ENCODE measurements around the gene PDZRN3.

The PDZRN3 gene

DNA sequence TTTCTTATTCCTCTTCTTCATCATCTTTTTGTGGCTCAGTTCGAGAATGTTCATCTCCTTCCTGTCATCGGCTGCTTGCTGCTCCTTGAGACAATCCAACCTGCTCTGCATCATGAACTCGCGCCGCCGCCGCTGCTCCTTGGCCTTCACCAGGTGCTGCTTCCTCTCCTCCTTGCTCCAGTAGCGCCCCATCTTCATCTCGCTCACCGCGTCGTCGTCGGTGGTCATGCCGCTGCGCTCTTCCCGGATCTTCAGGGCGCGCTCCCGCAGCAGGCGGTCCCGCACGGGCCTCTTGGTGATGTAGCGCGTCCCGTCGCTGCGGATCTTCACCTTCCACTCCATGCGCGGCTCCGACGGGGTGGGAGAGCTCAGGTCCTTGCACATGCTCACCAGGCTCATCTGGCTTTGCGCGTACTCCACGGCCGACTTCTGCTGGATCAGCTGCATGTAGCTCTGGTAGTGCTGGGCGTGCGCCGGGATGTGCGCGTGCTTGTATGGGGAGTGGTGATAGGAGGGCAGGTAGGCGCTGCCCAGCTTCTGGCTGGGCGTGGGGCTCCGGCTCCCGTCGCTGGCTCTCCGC is 241.2 kb downstream of the PDZRN3 start:
- no peak for DNase-seq (ENCODE audit: low spot score)

DNA sequence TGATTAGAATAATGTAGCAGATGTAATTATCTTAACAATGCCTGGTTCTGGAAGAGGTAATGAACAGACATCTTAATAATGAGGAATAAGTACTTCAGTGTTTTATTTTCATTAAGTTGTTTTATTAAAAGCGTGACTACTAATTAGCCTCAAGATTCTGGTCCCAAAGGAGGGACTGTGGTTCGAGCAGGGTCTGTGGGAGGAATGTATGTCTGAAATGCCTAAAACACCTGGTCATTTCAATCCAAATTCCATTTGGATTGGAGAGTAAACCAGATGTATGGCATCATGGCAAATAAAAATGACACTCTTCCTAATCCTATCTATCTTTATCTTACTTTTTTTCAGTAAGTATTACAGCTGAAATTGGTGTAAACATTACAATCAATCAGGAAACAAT is 243.2 kb downstream of the PDZRN3 start:
- no peak for DNase-seq (ENCODE audit: low spot score)

DNA sequence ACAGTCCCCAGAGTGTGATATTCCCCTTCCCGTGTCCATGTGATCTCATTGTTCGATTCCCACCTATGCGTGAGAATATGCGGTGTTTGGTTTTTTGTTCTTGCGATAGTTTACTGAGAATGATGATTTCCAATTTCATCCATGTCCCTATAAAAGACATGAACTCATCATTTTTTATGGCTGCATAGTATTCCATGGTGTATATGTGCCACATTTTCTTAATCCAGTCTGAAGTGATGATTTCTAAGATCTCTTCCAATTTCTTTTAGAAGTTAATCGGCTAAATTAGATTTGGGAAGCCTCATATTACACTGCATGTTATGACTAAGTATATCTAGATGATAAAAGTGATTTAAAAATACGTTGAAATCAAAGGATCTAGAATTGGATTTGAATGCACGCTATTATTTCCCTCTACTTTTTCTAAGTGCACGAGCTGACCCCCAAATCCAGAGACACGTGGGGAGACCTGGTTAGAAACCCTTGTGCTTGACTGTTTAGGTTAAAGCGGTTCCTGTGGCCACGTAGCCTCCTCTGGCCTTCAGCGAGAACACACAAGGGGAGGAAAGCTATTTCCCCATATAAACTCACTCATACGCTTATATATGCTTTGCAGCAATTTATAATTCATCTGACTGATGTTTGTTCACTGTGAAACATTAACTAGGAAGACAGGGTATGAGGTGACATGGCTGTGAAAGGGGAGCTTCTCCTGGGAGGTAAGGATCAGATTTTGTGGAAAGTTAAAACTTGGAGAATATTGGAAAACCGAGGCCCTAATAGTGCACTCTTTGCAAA is 243.8 kb downstream of the PDZRN3 start:
- no peak for DNase-seq (ENCODE audit: low spot score)

DNA sequence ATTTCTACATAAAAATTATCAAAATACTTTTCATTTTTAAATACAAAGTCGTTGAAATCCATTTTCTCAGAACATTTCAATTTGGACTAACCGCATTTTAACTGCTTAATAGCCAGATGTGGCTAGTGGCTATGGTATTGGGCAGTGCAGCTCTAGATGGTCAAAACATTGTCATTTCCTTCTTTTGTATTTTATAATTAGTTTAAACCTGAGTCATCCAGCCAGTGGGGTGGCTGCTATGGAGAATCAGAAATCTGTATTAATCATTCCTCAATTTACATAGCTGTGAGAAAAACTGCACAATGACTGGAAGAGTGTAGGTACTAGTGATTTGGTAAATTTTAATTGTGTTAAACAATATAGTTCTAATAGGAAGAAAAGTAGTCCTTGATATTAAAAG is 245.3 kb downstream of the PDZRN3 start:
- DNase-seq (ENCODE audit: low spot score), result no peak

DNA sequence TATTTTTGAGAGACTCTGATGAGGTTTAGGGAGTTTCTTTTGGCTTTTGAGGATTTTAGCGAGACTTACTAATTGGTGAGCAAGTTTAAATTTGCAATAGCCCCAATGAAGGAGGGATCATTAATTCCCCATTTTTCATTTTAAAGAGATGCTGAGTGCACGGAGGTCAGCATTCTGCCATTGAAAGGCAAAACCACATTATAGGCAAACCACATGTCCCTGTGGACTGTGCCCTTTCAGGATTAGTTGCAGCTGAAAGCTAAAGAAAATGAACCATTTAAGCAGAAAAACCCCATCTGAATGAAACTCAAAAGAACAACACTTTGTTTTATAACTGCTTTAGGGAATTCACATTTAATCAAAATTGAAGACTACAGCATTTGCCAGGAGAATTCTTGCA is 246.5 kb downstream of the PDZRN3 start:
- DNase-seq (ENCODE audit: low spot score), result no peak

DNA sequence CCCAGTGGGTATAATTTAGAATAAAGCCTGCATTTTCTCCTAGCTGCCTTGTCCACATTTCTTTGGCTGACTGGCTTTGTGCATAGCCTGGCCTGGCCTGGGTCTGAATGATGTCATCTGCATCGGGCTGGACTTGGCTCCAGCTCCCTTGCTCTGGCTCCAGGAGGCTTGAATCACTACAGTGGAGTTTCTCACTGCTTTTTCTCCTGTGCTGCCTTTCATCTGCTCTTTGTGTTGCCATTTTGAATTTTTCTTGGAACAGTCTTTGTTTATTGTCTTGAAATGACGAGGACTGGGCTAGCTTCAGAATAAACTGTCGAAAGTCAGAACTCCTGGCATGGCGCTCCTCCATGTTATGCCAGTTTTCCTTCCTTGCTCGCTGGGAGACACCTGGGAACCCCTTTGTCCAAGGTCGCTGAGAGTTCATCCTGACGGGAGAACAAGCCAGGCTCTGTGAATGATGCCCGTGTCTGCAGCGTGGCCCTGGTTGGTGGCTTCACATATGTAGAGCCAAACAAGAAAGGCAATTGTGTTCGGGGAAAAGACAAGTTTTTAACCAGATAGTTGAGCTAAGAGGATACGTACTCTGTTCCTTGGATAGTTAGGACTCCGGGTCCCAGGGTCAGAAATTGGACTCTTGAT is 258.9 kb downstream of the PDZRN3 start:
- DNase-seq (ENCODE audit: low spot score), result no peak

DNA sequence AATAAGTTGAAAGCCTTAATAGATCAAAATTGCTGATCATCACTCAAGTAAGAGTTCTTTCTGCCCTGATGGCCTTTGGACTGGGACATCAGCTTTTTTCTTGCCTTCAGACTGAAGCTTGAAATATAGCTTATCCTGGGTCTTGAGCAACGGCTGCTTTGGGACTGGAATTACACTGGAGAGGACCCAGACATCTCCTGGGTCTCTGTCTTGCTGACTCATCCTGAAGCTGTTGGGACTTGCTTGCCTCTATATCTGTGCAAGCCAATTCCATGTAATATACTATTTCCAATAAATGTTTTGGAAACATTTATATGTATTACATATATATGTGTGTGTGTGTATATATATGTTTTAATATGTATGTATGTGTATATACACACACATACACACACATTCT is 260.2 kb downstream of the PDZRN3 start:
- DNase-seq (ENCODE audit: low spot score), result no peak

DNA sequence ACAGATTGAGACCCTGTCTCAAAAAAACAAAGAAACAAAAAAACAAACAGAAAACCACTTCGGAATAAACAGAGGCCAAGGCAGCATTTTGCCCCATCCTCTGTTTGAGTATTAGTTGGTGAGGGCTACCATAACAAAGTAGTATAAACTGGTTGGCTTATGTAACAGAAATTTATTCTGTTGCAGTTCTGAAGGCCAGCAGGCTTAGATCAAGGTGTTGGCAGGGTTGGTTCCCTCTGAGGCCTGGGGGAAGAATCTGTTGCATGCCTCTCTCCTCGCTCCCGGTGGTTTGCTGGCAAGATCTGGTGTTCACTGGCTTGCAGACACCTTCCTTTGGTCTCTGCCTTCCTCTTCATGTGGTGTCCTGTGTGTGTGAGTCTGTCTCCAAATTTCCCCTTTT is 261.6 kb downstream of the PDZRN3 start:
- no peak for DNase-seq (ENCODE audit: low spot score)

DNA sequence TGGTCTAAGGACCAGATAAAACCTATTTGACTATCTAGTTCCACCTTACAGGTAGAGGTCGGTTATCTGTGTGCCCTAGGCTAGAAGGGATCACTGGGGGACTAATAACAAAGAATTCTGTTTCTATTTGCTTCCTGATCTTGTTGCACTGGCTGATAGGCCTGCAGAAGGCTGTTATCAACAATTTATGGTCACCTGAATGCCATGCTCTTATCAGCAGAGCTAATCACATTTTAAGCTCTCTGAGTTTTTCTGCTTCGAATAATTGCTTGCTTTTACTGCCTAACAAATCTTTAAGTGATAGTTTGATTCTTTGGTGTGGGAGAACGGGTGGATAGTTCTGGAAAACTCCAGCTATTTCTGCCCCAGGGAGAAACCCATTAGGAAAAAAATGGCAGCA is 263.1 kb downstream of the PDZRN3 start:
- no peak for DNase-seq (ENCODE audit: low spot score)

DNA sequence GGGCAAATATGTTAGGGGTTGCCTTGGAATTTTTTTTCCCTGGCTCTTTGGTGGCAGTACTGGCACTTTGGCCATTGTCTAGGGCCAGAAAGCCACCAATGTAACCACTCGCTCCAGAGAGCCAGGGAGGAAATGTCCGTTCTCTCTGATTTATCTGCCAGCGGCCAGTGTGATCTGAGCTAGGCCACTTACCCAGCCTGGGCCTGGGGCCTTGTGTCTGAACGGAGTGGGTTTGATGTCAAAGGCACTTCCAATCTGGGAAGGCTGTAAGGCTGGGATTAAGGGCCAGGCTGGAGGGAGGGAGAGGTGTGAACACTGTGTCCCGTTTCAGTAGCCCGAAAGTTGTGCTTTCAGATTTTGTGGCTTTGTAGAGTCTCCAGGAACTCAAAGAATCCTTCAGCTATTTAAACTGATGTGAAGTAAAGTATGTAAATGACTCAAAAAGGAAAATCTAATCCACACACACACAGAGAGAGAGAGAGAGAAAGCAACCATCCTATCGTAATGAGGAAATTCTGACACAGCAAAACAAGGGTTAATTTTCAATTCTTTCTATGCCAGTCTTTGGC is 271.0 kb downstream of the PDZRN3 start:
- no peak for DNase-seq (ENCODE audit: low spot score)

DNA sequence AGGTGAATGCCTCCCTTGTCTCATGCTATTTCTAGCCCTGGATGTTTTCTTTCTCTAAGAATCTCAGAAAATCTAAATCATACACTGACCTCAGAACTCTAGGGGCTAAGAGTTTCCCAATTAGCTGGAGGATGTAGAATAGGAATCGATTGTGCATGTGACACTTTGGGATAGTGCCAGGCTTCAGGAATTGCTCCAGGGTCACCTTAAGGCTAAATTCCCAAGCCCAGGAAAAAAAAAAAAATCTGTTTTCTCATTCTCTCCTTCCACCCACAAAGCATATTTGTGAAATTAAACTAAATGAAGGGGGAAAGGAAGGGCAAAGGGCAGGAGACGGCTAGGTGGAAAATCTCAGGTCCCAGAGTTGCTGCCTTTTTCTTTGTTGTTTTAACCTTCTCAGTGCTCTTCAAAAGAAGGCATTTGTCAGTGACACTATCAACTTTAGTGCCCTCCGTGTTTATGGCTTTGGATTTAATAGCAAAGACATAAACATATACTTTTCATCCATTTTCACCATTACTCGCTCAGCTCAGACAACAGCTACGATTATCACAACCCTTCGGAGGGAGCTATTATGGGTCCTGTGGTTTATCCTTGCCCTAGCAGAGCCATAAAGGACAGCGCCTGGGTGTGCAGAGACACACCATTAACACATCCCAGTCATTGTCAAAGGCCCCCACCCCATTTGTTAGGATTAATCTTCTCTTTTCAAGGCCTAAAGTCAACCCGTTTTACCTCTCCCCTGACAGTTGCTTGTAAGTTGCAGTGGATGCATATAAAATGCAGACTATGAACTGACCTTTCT is 271.7 kb downstream of the PDZRN3 start:
- DNase-seq (ENCODE audit: low spot score), result no peak

DNA sequence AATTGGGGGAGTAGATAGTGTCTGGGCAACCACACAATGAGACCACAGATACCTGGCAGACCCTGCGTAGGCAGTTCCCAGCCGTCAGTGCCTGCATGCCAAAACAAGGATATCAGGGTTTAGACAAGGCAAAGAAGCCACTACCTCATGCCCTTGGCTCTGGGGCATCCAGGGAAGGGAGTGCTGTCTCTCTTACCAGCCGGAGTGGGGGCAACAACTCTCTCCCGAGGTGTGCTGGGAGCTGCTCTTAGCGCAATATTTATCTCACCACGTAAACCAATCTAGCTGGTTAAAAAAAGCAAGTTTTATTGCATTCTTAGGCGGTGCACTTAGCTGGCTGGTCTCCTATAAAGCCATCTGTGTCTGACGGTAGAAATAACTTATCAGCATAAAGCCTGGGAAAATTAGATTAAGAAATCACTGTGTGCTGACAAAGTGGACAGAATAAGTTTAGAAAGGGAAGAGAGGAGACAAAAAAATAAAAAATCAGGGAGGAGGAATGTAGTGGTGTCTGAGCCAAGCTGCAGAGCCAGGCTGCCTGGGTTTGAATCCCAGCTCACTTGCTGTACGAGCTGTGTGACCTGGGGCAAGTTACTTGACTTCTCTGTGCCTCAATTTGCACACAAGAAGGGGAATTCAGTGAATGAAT is 273.2 kb downstream of the PDZRN3 start:
- DNase-seq (ENCODE audit: low spot score), result no peak

DNA sequence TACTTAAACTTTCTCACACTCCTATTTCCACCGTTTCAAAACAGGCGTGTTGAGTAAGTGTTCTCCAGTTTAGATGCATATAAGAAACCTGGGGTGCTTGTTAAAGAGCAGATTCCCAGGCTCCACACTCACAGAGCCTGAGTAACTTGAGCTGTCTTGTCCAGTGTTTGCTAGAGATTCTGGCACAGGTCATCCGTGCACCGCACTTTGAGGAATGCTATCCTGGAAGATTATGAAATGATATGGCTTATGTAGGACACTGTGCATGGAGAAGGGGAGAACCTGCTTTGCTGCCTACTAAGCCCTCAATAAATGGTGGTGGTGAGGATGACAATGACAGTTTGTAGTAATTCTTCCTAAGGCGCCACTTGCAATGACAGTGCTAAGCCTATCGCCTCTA is 273.7 kb downstream of the PDZRN3 start:
- no peak for DNase-seq (ENCODE audit: low spot score)

DNA sequence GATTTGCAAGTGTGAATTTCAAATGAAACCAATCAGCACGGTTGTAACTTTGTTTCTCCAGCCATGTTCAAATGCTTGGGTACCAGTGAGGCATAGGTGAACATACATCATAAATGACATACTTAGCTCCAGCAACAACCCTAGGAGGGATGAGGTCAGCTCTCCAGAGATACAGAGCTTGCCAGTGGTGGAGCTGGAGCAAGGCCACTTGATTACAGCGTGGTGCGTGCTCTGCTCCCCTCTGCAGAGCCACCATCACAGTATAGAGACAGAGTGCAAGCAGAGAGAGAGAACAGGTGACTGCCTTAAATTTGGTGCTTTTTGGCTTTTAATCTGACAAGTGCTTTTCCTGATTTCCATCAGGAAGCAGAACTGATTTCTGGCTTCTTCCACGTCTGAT is 275.1 kb downstream of the PDZRN3 start:
- DNase-seq (ENCODE audit: low spot score), result no peak

DNA sequence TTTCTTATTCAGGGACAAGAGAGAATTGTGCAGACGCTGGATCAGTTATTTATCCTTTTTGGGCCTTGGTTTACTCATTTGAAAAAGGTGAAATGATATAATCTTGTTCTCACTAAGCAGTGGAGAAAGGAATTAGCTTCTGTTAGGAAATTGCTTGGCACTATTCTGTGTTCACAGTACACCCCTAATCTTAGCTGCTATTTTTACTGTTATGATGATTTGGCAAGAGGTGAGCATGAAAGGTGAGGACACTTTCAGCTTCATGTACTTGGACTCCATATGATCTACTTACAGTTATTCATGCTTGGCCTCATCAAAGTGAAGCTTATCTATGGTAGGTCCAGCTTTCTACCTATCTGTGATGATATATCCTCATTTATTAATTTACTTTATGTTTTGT is 282.7 kb downstream of the PDZRN3 start:
- no peak for DNase-seq (ENCODE audit: low spot score)

DNA sequence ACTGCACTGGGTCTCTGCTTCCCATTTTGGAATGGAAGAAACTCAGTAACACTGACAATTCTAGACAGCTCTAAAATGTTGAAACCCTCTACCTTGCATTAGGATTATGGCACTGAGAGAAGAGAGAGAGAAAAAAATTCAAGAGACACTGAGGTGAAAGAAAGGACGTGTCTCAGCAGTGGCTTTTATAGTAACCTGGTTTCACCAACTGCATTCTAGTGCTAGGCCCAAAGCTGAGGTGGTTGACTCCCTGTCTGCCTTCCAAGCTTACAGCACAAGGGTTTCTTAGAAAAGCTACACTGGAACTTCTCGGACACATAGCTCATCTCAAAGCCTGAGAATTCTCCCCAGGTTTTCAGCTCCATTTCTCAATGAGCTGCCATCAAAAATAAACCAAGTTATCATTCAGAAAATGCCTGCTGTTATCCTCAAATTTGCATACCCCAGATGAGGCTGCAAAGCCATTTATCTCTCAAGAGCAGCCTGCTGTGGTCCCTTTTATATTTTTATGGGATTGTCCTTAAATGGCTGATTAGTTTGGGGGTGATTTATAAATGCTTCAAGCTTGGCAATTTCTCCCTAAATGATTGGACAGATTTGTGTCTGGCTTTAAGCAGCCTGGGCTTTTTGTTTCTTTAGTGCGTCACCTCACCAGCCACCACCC is 283.3 kb downstream of the PDZRN3 start:
- no peak for DNase-seq (ENCODE audit: low spot score)

DNA sequence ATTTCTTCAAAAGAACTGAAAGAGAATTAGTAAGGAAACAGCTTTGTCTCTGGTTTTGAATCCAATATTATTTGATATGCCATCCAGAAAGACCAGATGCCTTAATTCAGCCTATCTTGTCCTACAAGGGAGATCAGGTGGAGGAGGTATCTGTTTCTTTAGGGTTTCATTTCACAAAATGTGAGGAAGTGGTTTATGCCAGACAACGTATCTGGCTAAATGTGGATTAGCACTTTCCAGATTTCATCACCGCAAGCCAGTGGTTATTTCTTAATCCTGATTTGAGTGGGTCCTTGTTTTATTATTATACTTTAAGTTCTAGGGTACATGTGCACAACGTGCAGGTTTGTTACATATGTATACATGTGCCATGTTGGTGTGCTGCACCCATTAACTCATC is 292.2 kb downstream of the PDZRN3 start:
- DNase-seq (ENCODE audit: low spot score), result no peak
